ENCODE results near the gene ANKS1A. TPM values are rescaled to one million over a fixed set of nuclear protein-coding genes. Genes with fewer than 3 reads are reported as not detected.
"Not testable (repeated sequence)": the region's sequence is repeated elsewhere in the genome, so short reads cannot be mapped to it uniquely, and the experiment has no call there.

Gene ANKS1A
- total and polyA plus RNA-seq, 10 donors: 5.1 to 68.9 (median 45.6) TPM

DNA sequence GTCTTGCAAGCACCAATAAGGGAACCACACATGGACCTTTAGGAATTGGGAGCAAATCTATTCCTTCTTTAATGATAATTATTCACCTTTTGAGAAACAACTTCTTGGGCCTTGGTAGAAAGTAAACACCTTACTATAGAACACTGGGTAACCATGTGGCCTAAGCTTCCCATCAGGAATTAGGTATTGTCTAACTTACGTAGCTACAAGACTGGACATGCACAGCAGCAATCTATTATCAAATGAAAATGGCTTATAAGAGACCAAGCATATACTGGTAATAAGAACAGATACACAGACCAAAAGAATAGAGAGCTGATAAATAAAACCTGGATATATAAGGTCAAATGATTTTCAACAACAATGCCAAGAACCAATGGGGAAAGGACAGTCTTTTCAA lies 235.3 kb downstream of the ANKS1A start:
- no peaks in the 10 kb centered on the region for H3K4me1 ChIP-seq
- no peak for DNase-seq
- intact Hi-C loops (cut with DNase I; ENCODE audit: low total_unique reads): no loop called here
- no peaks in the 10 kb centered on the region for H3K27me3 ChIP-seq (replicated peaks in 1 of 7)
- TF ChIP-seq POLR2AphosphoS5 (IDR thresholded peaks at IDR 0.05) (no peak), POLR2A (IDR thresholded peaks at IDR 0.05) (no peak)
- H3K4me3 ChIP-seq: no peak overlapping the region
- H3K27ac ChIP-seq: no peak overlapping the region
- WGBS, 5 donors: 94 to 100% (median 97%) methylated on average over 1 of the region's 1 CpG
- peaks cover 0 to 9% (median 0%) of the 10 kb centered on the region in 8 donors for H3K9me3 ChIP-seq
- no peaks in the 10 kb centered on the region for H3K36me3 ChIP-seq

DNA sequence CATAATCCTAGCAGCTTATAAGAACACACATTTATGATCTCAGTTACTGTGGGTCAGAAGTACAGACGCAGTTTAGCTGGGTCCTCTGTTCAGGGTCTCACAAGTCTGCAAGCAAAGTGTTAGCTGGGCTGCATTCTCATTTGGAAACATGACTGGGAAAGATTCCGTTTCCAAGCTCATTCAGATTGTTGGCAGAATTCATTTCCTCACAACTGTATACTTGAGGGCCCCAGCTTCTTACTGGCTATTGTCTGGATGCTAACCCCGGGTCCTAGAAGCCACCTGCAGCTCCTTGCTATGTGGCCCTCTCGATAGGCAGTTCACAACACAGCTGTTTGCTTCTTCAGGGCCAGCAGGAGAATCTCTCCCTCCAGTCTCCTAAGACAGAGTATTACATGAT lies 239.0 kb downstream of the ANKS1A start:
- WGBS, 5 donors: 76 to 89% (median 80%) methylated on average over 4 of the region's 4 CpGs
- H3K4me3 ChIP-seq: no peak overlapping the region
- H3K36me3 ChIP-seq: no peaks in the 10 kb centered on the region
- TF ChIP-seq POLR2AphosphoS5 (IDR thresholded peaks at IDR 0.05) (no peak), POLR2A (IDR thresholded peaks at IDR 0.05) (no peak)
- TF ChIP-seq, protein P1, sequence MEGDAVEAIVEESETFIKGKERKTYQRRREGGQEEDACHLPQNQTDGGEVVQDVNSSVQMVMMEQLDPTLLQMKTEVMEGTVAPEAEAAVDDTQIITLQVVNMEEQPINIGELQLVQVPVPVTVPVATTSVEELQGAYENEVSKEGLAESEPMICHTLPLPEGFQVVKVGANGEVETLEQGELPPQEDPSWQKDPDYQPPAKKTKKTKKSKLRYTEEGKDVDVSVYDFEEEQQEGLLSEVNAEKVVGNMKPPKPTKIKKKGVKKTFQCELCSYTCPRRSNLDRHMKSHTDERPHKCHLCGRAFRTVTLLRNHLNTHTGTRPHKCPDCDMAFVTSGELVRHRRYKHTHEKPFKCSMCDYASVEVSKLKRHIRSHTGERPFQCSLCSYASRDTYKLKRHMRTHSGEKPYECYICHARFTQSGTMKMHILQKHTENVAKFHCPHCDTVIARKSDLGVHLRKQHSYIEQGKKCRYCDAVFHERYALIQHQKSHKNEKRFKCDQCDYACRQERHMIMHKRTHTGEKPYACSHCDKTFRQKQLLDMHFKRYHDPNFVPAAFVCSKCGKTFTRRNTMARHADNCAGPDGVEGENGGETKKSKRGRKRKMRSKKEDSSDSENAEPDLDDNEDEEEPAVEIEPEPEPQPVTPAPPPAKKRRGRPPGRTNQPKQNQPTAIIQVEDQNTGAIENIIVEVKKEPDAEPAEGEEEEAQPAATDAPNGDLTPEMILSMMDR (IDR thresholded peaks at IDR 0.05 in 8 of 11, conservative IDR thresholded peaks at IDR 0.05 in 3 of 11): no peak
- H3K4me1 ChIP-seq: no peaks in the 10 kb centered on the region
- H3K9me3 ChIP-seq: peaks cover 0 to 5% (median 0%) of the 10 kb centered on the region in 8 donors
- H3K27ac ChIP-seq: no peak overlapping the region
- intact Hi-C loops (cut with DNase I; ENCODE audit: low total_unique reads): no loop called here
- no peaks in the 10 kb centered on the region for H3K27me3 ChIP-seq (replicated peaks in 1 of 7)
- DNase-seq: no peak

DNA sequence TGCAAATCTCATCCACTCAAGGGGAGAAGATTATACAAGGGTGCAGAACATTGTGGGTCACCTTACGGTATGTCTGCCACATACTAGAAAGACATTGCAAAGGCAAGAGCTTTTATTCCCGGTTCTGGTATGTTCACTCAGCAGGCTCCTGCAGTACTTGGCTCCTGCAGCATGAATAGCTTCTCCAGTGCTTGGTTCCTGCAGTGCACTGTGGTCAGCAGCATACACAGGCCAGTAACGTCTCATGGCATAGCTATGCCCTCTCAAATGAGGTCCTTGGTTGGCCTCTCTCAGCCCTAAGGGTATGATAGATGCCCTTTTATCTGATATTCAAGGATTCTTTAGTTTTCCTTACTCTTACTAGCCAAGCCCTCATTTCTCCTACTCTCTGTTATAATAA lies 239.4 kb downstream of the ANKS1A start:
- 82 to 93% (median 88%) methylated on average over 3 of the region's 3 CpGs for WGBS, 5 donors
- intact Hi-C loops (cut with DNase I; ENCODE audit: low total_unique reads): no loop called here
- H3K9me3 ChIP-seq: peaks cover 0 to under 1% (median 0%) of the 10 kb centered on the region in 8 donors
- no peaks in the 10 kb centered on the region for H3K36me3 ChIP-seq
- DNase-seq: no peak
- H3K27me3 ChIP-seq (replicated peaks in 1 of 7): no peaks in the 10 kb centered on the region
- no peaks in the 10 kb centered on the region for H3K4me1 ChIP-seq
- no peak overlapping the region for H3K27ac ChIP-seq
- H3K4me3 ChIP-seq: no peak overlapping the region
- TF ChIP-seq POLR2AphosphoS5 (IDR thresholded peaks at IDR 0.05): no peak
- TF ChIP-seq, protein P1 (IDR thresholded peaks at IDR 0.05 in 8 of 11, conservative IDR thresholded peaks at IDR 0.05 in 3 of 11): no peak
- TF ChIP-seq POLR2A (IDR thresholded peaks at IDR 0.05): no peak

DNA sequence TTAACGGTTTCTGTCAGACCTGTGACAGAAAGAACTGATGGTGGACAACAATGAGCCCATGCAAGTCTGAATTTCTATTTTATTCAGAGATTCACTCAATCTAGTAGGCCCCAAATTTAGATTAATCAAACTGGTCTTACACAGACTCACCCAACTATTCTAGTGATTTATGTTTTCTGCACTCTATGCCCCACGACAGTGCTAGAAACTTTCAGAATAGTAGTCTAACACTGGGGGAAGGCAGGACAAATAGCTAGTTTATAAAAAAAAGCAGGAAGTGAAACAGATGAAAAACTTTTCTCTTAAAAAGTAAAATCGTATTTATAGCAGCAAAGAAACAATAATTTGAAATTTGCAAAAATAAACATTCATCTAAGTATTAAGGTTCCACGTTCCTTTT lies 247.1 kb downstream of the ANKS1A start:
- intact Hi-C loops (cut with DNase I; ENCODE audit: low total_unique reads): loop anchor here (5.0 kb wide), 1 partner anchor 149 kb away; no protein-coding TSS in a partner anchor
- WGBS, 5 donors: 42 to 60% (median 50%) methylated on average over 3 to 4 of the region's 4 CpGs

DNA sequence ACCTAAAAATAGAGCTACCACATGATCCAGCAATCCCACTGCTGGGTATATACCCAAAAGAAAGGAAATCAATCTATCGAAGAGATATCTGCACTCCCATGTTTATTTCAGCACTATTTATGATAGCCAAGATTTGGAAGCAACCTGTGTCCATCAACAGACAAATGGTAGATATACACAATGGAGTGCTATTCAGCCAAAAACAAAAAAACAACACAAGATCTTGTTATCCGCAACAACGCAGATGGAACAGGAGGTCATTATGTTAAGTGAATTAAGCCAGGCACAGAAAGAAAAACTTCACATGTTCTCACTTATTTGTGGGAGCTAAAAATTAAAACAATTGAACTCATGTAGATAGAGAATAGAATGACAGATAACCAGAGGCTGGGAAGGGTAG lies 249.1 kb downstream of the ANKS1A start:
- not testable (repeated sequence) for H3K9me3 ChIP-seq, H3K4me3 ChIP-seq, H3K27ac ChIP-seq, H3K36me3 ChIP-seq, DNase-seq
- H3K27me3 ChIP-seq (replicated peaks in 1 of 7): peaks cover 0 to 21% (median 13%) of the 10 kb centered on the region in 7 donors
- intact Hi-C loops (cut with DNase I; ENCODE audit: low total_unique reads): loop anchor here (5.0 kb wide), 1 partner anchor 151 kb away; no protein-coding TSS in a partner anchor
- peaks cover 0 to 25% (median 15%) of the 10 kb centered on the region in 6 donors for H3K4me1 ChIP-seq
- WGBS, 5 donors: 69 to 91% (median 81%) methylated on average over 3 of the region's 3 CpGs

More for the DNA sequence above, 247.1 kb downstream of the ANKS1A start:
- Histone ChIP-seq H3K4me3 (no peak overlapping the region), H3K4me1 (peaks cover 0 to 18% (median 12%) of the 10 kb centered on the region in 6 donors), H3K27me3 (replicated peaks in 1 of 7) (peaks cover 0 to 12% (median 9%) of the 10 kb centered on the region in 7 donors), H3K9me3 (no peaks in the 10 kb centered on the region), H3K27ac (no peak overlapping the region), H3K36me3 (no peaks in the 10 kb centered on the region)
- DNase-seq: no peak
- TF ChIP-seq POLR2AphosphoS5 (IDR thresholded peaks at IDR 0.05): no peak
- no peak for TF ChIP-seq POLR2A (IDR thresholded peaks at IDR 0.05)
- TF ChIP-seq, protein P1 (IDR thresholded peaks at IDR 0.05 in 8 of 11, conservative IDR thresholded peaks at IDR 0.05 in 3 of 11): no peak
